Central memory CD4-positive, alpha-beta T cell (primary cell): ENCODE results near the gene SLC35B2.

Experiments
- DNase-seq: peaks from one replicate; pipeline ENCODE4 v3.0.0; 2022

The SLC35B2 gene

GRCh38 chr6:44219815-44220784 lies 37.2 kb downstream of the SLC35B2 start:
- no peak for DNase-seq

DNA sequence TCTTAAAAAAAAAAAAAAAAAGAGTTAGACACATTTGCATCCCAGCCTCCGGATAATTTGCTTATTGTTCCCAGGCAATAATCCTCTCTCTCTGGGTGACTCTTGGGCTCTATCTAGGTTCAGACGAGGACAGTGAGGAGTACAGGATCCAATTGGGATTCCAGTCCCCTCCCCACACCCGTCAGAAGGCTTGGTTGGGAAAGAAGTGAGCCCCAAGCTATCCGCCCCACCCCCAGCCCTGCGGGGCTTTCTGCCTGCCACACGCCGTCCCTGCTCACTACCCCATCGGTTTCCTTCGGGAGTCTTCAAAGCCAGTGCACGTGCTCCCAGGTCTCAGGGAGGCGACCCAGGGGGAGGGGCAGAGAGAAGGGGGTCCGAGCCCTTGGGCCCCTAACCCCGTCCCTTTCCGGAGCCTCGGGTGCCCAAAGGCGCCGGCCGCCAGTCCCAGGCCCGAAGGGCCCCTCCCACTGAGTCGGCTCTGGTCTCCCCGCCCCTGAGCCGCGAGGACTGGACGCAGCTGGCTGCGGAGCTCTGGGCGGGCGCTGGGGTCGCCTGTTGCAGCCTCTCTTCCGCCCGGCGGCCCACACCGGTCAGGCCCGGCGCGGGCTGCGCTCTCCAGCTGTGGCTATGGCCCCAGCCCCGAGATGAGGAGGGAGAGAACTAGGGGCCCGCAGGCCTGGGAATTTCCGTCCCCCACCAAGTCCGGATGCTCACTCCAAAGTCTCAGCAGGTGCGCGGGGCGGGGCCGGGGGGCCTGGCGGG lies 38.1 kb downstream of the SLC35B2 start:
- no peak for DNase-seq

- DNase-seq, result no peak
Measured at GRCh38 chr6:44217332-44218143, 39.8 kb downstream of the SLC35B2 start.

- DNase-seq, result no peak
Measured at GRCh38 chr6:44216677-44217331, 40.5 kb downstream of the SLC35B2 start, which contains the start of gene MYMX. Gene MYMX, plus strand, starts transcription at chr6:44216926. Its CDS starts 546 bp downstream, at chr6:44217472.

- no peak for DNase-seq
Measured at GRCh38 chr6:44214307-44214706, 43.0 kb downstream of the SLC35B2 start.

- no peak for DNase-seq
Measured at GRCh38 chr6:44211284-44211683, 46.0 kb downstream of the SLC35B2 start.

DNA sequence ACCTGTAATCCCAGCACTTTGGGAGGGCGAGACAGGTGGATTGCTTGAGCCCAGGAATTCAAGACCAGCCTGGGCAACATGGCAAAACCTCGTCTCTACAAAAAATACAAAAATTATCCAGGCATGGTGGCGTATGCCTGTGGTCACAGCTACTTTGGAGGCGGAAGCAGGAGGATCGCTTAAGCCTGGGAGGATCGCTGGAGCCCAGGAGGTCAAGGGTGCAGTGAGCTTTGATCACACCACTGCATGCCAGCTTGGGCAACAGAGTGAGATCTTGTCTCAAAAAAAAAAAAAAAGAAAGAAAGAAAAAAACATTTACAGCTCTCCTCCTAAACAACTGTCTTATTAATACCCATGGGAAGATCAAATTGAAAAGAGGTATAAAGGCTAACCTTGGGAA lies 49.4 kb downstream of the SLC35B2 start:
- DNase-seq, result no peak
